AG10803 (cell line): Measurements from ENCODE around the gene PRRG4.

ENCODE experiments used
- DNase-seq: peaks from one replicate; pipeline ENCODE4 v3.0.0; 2010; ENCODE audit warnings: low read depth
- H3K4me3 ChIP-seq: 2 replicates; pipeline ENCODE4 v1.5.1; 2011; ENCODE audit warnings: mild to moderate bottlenecking, low read length, control low read depth
- TF ChIP-seq, protein P1 (sequence below): conservative IDR thresholded peaks from 2 replicates; pipeline ENCODE4 v1.5.1; 2011; ENCODE audit warnings: mild to moderate bottlenecking, low read length, control low read depth, inconsistent platforms

PRRG4 gene

DNA sequence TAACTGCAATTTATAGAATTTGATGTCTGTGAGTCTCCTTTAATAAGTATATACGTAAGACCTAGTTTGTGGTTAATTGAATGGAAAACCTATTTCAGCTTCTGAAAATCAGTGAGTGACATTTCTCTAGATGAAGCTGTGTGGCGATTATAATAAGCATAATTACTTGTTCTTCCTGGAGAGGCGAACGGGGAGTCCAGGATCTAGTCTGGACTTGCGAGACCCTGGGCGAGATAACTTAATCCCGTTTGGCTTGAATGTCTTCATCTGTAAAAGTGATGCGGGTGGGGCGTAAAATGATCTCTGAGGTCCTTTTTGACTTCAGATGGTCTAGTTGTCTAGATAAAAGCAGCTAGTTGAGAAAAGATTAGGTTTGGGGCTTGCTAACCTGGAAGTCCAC is 1.1 kb downstream of the PRRG4 start:
- TF ChIP-seq, protein P1, sequence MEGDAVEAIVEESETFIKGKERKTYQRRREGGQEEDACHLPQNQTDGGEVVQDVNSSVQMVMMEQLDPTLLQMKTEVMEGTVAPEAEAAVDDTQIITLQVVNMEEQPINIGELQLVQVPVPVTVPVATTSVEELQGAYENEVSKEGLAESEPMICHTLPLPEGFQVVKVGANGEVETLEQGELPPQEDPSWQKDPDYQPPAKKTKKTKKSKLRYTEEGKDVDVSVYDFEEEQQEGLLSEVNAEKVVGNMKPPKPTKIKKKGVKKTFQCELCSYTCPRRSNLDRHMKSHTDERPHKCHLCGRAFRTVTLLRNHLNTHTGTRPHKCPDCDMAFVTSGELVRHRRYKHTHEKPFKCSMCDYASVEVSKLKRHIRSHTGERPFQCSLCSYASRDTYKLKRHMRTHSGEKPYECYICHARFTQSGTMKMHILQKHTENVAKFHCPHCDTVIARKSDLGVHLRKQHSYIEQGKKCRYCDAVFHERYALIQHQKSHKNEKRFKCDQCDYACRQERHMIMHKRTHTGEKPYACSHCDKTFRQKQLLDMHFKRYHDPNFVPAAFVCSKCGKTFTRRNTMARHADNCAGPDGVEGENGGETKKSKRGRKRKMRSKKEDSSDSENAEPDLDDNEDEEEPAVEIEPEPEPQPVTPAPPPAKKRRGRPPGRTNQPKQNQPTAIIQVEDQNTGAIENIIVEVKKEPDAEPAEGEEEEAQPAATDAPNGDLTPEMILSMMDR = no peak

DNA sequence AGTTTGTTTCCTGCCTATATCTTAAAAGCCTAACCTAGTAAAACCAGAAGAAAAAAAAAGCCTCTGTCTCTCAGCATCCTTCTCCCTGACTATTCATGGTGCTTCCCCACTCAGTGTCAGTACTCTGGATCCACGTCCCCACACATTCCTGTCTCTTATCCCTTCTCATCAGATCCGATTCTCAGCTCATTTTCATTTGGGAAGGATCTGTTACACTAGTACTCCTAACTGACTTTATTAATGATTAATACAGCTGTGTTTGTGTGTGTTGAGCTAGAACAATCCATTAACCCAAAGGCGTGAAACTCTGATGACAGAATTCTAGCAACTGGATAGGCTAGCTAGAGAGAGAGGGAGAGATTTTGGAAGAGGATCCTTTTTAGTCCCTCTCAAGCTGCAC is 1.5 kb downstream of the PRRG4 start:
- H3K4me3 ChIP-seq = no peak overlapping the region
- TF ChIP-seq, protein P1 = no peak
- DNase-seq = no peak

More for the DNA sequence above, 1.1 kb downstream of the PRRG4 start:
- no peak for DNase-seq
- H3K4me3 ChIP-seq = no peak overlapping the region

DNA sequence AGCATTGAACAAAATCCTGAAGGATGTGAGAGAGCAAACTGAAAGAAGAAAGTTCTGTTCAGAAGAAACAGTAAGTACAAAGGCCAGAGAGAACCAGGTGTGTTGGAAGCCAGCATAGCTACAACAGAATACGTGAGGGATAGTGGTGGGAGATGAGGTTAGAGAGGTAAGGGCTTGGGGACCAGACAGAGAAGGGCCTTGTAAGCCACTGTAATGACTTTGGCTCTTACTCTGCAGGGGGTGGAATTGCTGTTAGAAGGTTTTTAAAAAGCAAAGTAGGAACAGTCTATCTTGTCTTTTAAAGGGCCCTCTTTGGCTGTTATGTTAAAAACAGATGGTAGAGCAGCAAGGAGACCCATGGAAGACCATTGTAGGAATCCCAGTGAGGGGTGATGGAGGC is 4.2 kb downstream of the PRRG4 start:
- no peak for DNase-seq
- no peak overlapping the region for H3K4me3 ChIP-seq
- TF ChIP-seq, protein P1 = no peak

DNA sequence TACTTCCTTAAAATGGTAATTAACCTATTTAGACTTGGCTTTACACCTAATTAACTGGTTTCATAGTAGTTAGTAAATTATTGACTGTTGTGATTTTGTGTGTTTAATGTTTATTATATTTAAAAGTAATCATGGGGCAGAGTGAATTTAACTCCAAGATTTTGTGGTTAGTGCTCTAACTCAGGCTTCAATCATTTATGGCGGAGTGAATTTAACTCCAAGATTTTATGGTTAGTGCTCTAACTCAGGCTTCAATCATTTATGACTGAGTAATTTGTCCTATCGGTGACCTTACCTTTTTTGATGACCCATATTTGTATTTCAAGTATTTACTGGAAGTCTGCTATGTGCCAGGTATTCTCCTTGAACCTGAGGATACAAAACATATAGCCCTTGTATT is 7.2 kb downstream of the PRRG4 start:
- DNase-seq = no peak
- TF ChIP-seq, protein P1 = no peak
- H3K4me3 ChIP-seq = no peak overlapping the region

DNA sequence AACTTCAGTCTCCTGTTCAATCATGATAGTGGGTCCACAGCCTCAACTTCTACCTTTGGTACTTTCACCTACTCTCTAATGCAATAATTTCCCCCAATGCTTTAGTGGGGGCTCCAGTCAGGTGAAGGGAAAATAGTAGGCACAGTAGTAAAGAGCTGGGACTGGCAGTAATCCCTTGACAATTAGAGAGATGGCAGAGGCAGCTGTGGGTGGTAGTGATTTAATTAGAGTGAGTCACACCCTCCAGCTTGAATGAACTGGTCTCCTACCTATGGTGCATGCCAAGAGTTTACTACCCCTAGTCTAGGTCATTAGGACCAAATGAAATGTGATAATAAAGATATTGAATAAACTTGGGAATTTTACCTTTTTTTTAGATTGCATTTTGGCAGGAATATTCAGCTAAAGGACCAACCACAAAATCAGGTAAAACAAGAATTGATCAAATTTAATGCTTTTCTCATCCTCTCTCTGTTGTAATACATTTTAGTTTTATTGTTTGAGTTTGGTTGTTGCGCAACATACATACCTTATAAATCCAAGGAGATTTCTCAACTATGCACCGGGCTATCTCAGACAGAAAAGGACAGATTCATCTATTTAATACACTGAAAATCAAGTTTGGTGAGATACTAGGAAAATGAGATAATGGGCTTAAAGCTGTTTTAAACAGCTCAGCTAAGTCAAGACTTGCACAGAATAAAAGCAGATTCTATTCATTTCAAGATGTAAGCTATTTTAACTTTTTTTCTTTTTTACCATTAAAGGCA is 9.0 kb downstream of the PRRG4 start:
- TF ChIP-seq, protein P1 = no peak
- DNase-seq = no peak
- H3K4me3 ChIP-seq = no peak overlapping the region

DNA sequence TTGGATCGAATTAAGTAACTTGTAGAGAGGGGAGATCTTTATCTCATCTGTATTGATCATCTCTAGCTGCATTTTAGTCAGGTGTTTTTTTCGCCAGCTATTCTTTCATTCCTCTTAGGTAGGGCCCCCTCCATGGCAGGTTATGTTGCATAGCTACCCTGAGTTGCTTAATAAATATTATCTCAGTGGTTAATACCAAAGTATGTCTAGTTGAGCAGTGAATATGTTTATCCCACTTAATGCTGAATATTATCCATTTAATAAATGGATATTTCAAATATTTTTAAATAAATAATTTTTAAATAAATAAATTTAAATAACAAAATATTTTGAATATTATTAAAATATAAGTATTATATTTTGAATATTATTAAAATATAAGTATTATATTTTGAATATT is 9.6 kb downstream of the PRRG4 start:
- TF ChIP-seq, protein P1 = no peak
- H3K4me3 ChIP-seq = no peak overlapping the region
- no peak for DNase-seq

DNA sequence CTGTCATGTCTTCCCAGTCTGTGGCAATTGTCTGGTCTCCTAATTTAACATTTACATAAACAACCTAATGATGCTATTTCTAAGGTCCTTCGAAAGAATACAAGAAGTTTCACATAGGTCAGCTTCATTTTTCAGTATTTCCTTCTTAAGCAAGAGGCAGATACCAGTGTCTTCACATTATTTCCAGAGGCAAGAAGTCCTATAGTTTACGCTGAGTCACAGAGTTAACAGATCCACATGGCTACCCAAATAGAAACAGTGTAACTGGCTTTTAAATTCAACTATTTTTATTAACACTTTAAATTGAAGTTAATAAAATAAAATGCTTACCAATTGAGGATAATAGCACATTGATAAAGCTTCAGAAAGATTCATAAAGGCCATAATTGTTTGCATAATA is 10.9 kb downstream of the PRRG4 start:
- DNase-seq = no peak
- H3K4me3 ChIP-seq = no peak overlapping the region
- TF ChIP-seq, protein P1 = no peak
